Loucy (cell line): ENCODE data around the gene ASB13.

Source experiments
- H2AFZ ChIP-seq: fragments of 200-600 bp; sonication (generic); 2 replicates; pipeline ENCODE4 v1.6.0; 2016; ENCODE audit warnings: antibody characterized with exemption, mild to moderate bottlenecking, low read length, moderate library complexity
- H3F3A ChIP-seq: fragments of 200-600 bp; 2 replicates; pipeline ENCODE4 v1.6.0; 2016; ENCODE audit warnings: antibody characterized with exemption, low read depth, mild to moderate bottlenecking
- H3K27me3 ChIP-seq: fragments of 200-600 bp; sonication (generic); 2 replicates; pipeline ENCODE4 v1.6.1; 2014; ENCODE audit warnings: low read length, mild to moderate bottlenecking; ENCODE audit not compliant: insufficient read depth, poor library complexity, severe bottlenecking
- H3K36me3 ChIP-seq: fragments of 200-600 bp; sonication (generic); 2 replicates; pipeline ENCODE4 v1.6.1; 2016; ENCODE audit warnings: low read length; ENCODE audit not compliant: insufficient read depth
- H3K4me1 ChIP-seq: fragments of 200-600 bp; sonication (generic); 2 replicates; pipeline ENCODE4 v1.5.1; 2014; ENCODE audit warnings: low read length, mild to moderate bottlenecking; ENCODE audit not compliant: insufficient read depth, poor library complexity, severe bottlenecking
- H3K4me2 ChIP-seq: fragments of 200-600 bp; sonication (generic); 2 replicates; pipeline ENCODE4 v1.6.0; 2014; ENCODE audit warnings: antibody characterized with exemption, low read length, low read depth, mild to moderate bottlenecking; ENCODE audit not compliant: poor library complexity, severe bottlenecking
- H3K4me3 ChIP-seq: fragments of 200-600 bp; sonication (generic); 2 replicates; pipeline ENCODE4 v1.5.1; 2014; ENCODE audit warnings: low read length, mild to moderate bottlenecking, mixed read lengths; ENCODE audit not compliant: poor library complexity, severe bottlenecking
- H3K79me2 ChIP-seq: fragments of 200-600 bp; sonication (generic); 2 replicates; pipeline ENCODE4 v1.6.1; 2014; ENCODE audit warnings: low read length; ENCODE audit not compliant: insufficient read depth
- H3K9ac ChIP-seq: fragments of 200-600 bp; sonication (generic); 2 replicates; pipeline ENCODE4 v1.6.0; 2014; ENCODE audit warnings: mild to moderate bottlenecking, low read depth, low read length, moderate library complexity; ENCODE audit not compliant: poor library complexity, severe bottlenecking
- H3K9me2 ChIP-seq: fragments of 200-600 bp; sonication (generic); replicated peaks from 2 replicates; pipeline ENCODE4 v1.6.1; 2016; ENCODE audit warnings: low read depth, low read length, mixed read lengths
- H3K9me3 ChIP-seq: fragments of 200-600 bp; sonication (generic); 2 replicates; pipeline ENCODE4 v1.6.1; 2014; ENCODE audit warnings: mild to moderate bottlenecking, antibody characterized with exemption, low read length, low read depth; ENCODE audit not compliant: insufficient read depth
- H4K20me1 ChIP-seq: fragments of 200-600 bp; sonication (generic); 2 replicates; pipeline ENCODE4 v1.6.0; 2014; ENCODE audit warnings: antibody characterized with exemption, low read length, mild to moderate bottlenecking; ENCODE audit not compliant: insufficient read depth, poor library complexity, severe bottlenecking
- EZH2phosphoT487 ChIP-seq: fragments of 200-600 bp; IDR thresholded peaks from 2 replicates; pipeline ENCODE4 v1.6.1; 2018; ENCODE audit warnings: antibody characterized with exemption, mild to moderate bottlenecking, moderate library complexity, borderline replicate concordance

The ASB13 gene

GRCh38 chr10:5589011-5589660, 77.3 kb downstream of the ASB13 start:
- no peak overlapping the region for H3K4me3 ChIP-seq
- peaks cover 18% of the 10 kb centered on the region for H3K4me1 ChIP-seq
- no peaks in the 10 kb centered on the region for H3K36me3 ChIP-seq
- no peak overlapping the region for H3K9ac ChIP-seq
- H3K4me2 ChIP-seq, result no peak overlapping the region
- no peaks in the 10 kb centered on the region for H3K27me3 ChIP-seq
- H3F3A ChIP-seq, result no peaks in the 10 kb centered on the region
- H3K79me2 ChIP-seq, result no peaks in the 10 kb centered on the region
- no peak overlapping the region for H2AFZ ChIP-seq
- no peaks in the 10 kb centered on the region for H3K9me3 ChIP-seq
- no peaks in the 10 kb centered on the region for H4K20me1 ChIP-seq
- no peaks in the 10 kb centered on the region for H3K9me2 ChIP-seq
- TF ChIP-seq EZH2phosphoT487, result no peak
